GM23338 (cell line): ENCODE data around the gene C2orf42.

Source experiments
- TF ChIP-seq, protein P1 (sequence below), 2 experiments: fragments of 200-600 bp in 1 of 2; sonication (generic) in 1 of 2; conservative IDR thresholded peaks; 2 replicates each; pipeline versions ENCODE4 v1.5.1 to v1.6.1; 2016 to 2017; ENCODE audit warnings: antibody characterized with exemption in 2 of 2, low read depth in 2 of 2, mild to moderate bottlenecking in 2 of 2, moderate library complexity in 1 of 2
- TF ChIP-seq, protein P2 (sequence below): IDR thresholded peaks from one replicate; pipeline ENCODE4 v1.6.1; 2018; ENCODE audit warnings: antibody characterized with exemption; ENCODE audit not compliant: unreplicated experiment

DNA sequence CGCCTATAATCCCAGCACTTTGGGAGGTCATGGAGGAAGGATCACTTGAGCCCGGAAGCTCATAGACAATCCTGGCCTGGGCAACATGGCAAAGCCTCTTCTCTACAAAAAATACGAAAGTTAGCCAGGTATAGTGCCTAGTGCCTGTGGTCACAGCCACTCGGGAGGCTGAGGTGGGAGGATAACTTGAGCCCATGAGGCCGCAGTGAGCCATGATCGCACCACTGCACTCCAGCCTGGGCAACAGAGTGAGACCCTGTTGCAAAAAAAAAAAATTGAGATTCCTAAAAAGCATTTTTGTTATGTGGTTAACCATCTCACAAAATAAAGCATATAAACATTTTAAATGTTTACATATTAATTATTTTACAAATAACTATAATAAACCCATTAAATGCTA is 89.6 kb downstream of the C2orf42 start:
- TF ChIP-seq, protein P1, sequence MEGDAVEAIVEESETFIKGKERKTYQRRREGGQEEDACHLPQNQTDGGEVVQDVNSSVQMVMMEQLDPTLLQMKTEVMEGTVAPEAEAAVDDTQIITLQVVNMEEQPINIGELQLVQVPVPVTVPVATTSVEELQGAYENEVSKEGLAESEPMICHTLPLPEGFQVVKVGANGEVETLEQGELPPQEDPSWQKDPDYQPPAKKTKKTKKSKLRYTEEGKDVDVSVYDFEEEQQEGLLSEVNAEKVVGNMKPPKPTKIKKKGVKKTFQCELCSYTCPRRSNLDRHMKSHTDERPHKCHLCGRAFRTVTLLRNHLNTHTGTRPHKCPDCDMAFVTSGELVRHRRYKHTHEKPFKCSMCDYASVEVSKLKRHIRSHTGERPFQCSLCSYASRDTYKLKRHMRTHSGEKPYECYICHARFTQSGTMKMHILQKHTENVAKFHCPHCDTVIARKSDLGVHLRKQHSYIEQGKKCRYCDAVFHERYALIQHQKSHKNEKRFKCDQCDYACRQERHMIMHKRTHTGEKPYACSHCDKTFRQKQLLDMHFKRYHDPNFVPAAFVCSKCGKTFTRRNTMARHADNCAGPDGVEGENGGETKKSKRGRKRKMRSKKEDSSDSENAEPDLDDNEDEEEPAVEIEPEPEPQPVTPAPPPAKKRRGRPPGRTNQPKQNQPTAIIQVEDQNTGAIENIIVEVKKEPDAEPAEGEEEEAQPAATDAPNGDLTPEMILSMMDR (conservative IDR thresholded peaks at IDR 0.05; ENCODE audit: low read depth in 2 of 2) = no peak
- TF ChIP-seq, protein P2, sequence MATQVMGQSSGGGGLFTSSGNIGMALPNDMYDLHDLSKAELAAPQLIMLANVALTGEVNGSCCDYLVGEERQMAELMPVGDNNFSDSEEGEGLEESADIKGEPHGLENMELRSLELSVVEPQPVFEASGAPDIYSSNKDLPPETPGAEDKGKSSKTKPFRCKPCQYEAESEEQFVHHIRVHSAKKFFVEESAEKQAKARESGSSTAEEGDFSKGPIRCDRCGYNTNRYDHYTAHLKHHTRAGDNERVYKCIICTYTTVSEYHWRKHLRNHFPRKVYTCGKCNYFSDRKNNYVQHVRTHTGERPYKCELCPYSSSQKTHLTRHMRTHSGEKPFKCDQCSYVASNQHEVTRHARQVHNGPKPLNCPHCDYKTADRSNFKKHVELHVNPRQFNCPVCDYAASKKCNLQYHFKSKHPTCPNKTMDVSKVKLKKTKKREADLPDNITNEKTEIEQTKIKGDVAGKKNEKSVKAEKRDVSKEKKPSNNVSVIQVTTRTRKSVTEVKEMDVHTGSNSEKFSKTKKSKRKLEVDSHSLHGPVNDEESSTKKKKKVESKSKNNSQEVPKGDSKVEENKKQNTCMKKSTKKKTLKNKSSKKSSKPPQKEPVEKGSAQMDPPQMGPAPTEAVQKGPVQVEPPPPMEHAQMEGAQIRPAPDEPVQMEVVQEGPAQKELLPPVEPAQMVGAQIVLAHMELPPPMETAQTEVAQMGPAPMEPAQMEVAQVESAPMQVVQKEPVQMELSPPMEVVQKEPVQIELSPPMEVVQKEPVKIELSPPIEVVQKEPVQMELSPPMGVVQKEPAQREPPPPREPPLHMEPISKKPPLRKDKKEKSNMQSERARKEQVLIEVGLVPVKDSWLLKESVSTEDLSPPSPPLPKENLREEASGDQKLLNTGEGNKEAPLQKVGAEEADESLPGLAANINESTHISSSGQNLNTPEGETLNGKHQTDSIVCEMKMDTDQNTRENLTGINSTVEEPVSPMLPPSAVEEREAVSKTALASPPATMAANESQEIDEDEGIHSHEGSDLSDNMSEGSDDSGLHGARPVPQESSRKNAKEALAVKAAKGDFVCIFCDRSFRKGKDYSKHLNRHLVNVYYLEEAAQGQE = no peak
